IMR-90 (cell line): Measurements from ENCODE around the gene NUDT16. TPM values are rescaled to one million over a fixed set of nuclear protein-coding genes. Genes with fewer than 3 reads are reported as not detected.

Experiments used
- ATAC-seq: fragments of 200-7000 bp; cut with Tn5 transposase; 2 replicates; pipeline ENCODE4 v1.9.1; 2020; ENCODE audit warnings: low read depth, mild to moderate bottlenecking, moderate library complexity
- BruUV-seq: library from RNA; stranded (reverse); fragments of 400-500 nt; replicated peaks from 2 replicates; lab custom pipeline; 2021; lab: Mats Ljungman, UMichigan
- CTCF ChIA-PET: fragments of 300-600 bp; formaldehyde crosslinking; extraction: SDS; loops from one replicate; lab custom pipeline; 2021; ENCODE audit warnings: antibody characterized with exemption; lab: Yijun Ruan, JAX
- POLR2A ChIA-PET: fragments of 300-600 bp; sonication (Branson Sonifier 250); formaldehyde crosslinking; loops from one replicate; lab custom pipeline; 2022; ENCODE audit warnings: antibody characterized with exemption; ENCODE audit not compliant: unreplicated experiment; lab: Charles Lee
- DNase-seq: peaks from one replicate; pipeline ENCODE4 v3.0.0; 2013
- H2AFZ ChIP-seq: replicated peaks from 2 replicates; pipeline ENCODE3; 2013; ENCODE audit warnings: low read length, mild to moderate bottlenecking; ENCODE audit not compliant: poor library complexity
- H2AK5ac ChIP-seq: 2 replicates; pipeline ENCODE4 v1.6.1; 2013; ENCODE audit warnings: low read depth, low read length, inconsistent platforms
- H2AK9ac ChIP-seq: replicated peaks from 2 replicates; pipeline ENCODE3; 2013; ENCODE audit warnings: mild to moderate bottlenecking, low read depth, low read length, moderate library complexity; ENCODE audit not compliant: poor library complexity
- H2BK120ac ChIP-seq: 2 replicates; pipeline ENCODE4 v1.6.1; 2013; ENCODE audit warnings: low read depth, low read length, inconsistent platforms
- H2BK15ac ChIP-seq: 3 replicates; pipeline ENCODE4 v1.6.1; 2013; ENCODE audit warnings: low read depth, low read length, inconsistent platforms
- H2BK20ac ChIP-seq: 2 replicates; pipeline ENCODE4 v1.6.1; 2013; ENCODE audit warnings: low read depth, mild to moderate bottlenecking, inconsistent platforms, low read length, moderate library complexity
- H2BK5ac ChIP-seq: 2 replicates; pipeline ENCODE4 v1.6.1; 2013; ENCODE audit warnings: mild to moderate bottlenecking, low read depth, low read length, inconsistent platforms; ENCODE audit not compliant: poor library complexity, severe bottlenecking
- H3K14ac ChIP-seq: replicated peaks from 2 replicates; pipeline ENCODE4 v1.6.1; 2013; ENCODE audit warnings: low read depth, low read length, inconsistent platforms
- H3K18ac ChIP-seq: 2 replicates; pipeline ENCODE4 v1.6.1; 2013; ENCODE audit warnings: low read depth, low read length, control low read depth
- H3K23ac ChIP-seq: 2 replicates; pipeline ENCODE4 v1.6.1; 2013; ENCODE audit warnings: low read depth, low read length, inconsistent platforms
- H3K27ac ChIP-seq: 2 replicates; pipeline ENCODE4 v1.5.1; 2013; ENCODE audit warnings: mild to moderate bottlenecking, control low read depth, low read length; ENCODE audit not compliant: insufficient read depth
- H3K27me3 ChIP-seq: 2 replicates; pipeline ENCODE4 v1.6.1; 2013; ENCODE audit warnings: low read length; ENCODE audit not compliant: control insufficient read depth, insufficient read depth
- H3K36me3 ChIP-seq: 2 replicates; pipeline ENCODE4 v1.6.1; 2013; ENCODE audit warnings: low read length, mixed read lengths; ENCODE audit not compliant: control insufficient read depth, insufficient read depth
- H3K4ac ChIP-seq: 2 replicates; pipeline ENCODE4 v1.6.1; 2013; ENCODE audit warnings: low read depth, low read length, inconsistent platforms
- H3K4me1 ChIP-seq: 2 replicates; pipeline ENCODE4 v1.6.1; 2013; ENCODE audit warnings: low read length, mixed read lengths; ENCODE audit not compliant: control insufficient read depth, insufficient read depth
- H3K4me2 ChIP-seq: 2 replicates; pipeline ENCODE4 v1.6.1; 2013; ENCODE audit warnings: low read depth, mild to moderate bottlenecking, control low read depth, low read length, moderate library complexity
- H3K4me3 ChIP-seq: 2 replicates; pipeline ENCODE4 v1.5.1; 2013; ENCODE audit warnings: low read depth, mild to moderate bottlenecking, control low read depth, low read length, moderate library complexity; ENCODE audit not compliant: insufficient read depth
- H3K56ac ChIP-seq: 2 replicates; pipeline ENCODE4 v1.6.1; 2013; ENCODE audit warnings: low read length, inconsistent platforms; ENCODE audit not compliant: insufficient read depth; ENCODE audit errors: extremely low read depth
- H3K79me1 ChIP-seq, 2 experiments: 2 replicates each; pipeline ENCODE4 v1.6.1; 2013; ENCODE audit warnings: low read length in 2 of 2, inconsistent platforms in 1 of 2, low read depth in 1 of 2
- H3K9ac ChIP-seq: 2 replicates; pipeline ENCODE4 v1.6.1; 2013; ENCODE audit warnings: low read depth, low read length, control low read depth
- H3K9me1 ChIP-seq: 2 replicates; pipeline ENCODE4 v1.6.1; 2013; ENCODE audit warnings: low read length, inconsistent platforms; ENCODE audit not compliant: insufficient read depth
- H3K9me3 ChIP-seq: 2 replicates; pipeline ENCODE4 v1.6.1; 2013; ENCODE audit warnings: low read length; ENCODE audit not compliant: control insufficient read depth, insufficient read depth
- H4K20me1 ChIP-seq: 2 replicates; pipeline ENCODE4 v1.6.1; 2013; ENCODE audit warnings: low read length, inconsistent platforms; ENCODE audit not compliant: insufficient read depth
- H4K5ac ChIP-seq: 2 replicates; pipeline ENCODE4 v1.6.1; 2013; ENCODE audit warnings: mild to moderate bottlenecking, low read depth, low read length, control low read depth
- H4K8ac ChIP-seq, 2 experiments: 2 replicates each; pipeline ENCODE4 v1.6.1; 2013; ENCODE audit warnings: low read depth in 2 of 2, low read length in 2 of 2, control low read depth in 1 of 2, inconsistent platforms in 1 of 2
- H4K91ac ChIP-seq: 2 replicates; pipeline ENCODE4 v1.6.1; 2013; ENCODE audit warnings: low read depth, low read length, inconsistent platforms; ENCODE audit not compliant: insufficient read depth
- BHLHE40 ChIP-seq: fragments of 150-350 bp; IDR thresholded peaks from 2 replicates; pipeline ENCODE4 v1.6.1; 2016; ENCODE audit warnings: mild to moderate bottlenecking, low read depth, low read length
- CEBPB ChIP-seq: IDR thresholded peaks from 2 replicates; pipeline ENCODE4 v1.6.1; 2012; ENCODE audit warnings: low read depth, low read length, improper control_type of control experiment
- ELK1 ChIP-seq: fragments of 150-350 bp; IDR thresholded peaks from 2 replicates; pipeline ENCODE4 v1.6.1; 2016; ENCODE audit warnings: low read depth, mild to moderate bottlenecking, low read length, moderate library complexity, borderline replicate concordance
- FOS ChIP-seq: fragments of 150-350 bp; IDR thresholded peaks from 2 replicates; pipeline ENCODE4 v1.6.1; 2016; ENCODE audit warnings: low read depth, low read length
- MAFK ChIP-seq: IDR thresholded peaks from 2 replicates; pipeline ENCODE4 v1.6.1; 2012; ENCODE audit warnings: low read depth, low read length, improper control_type of control experiment
- MAZ ChIP-seq: IDR thresholded peaks from 2 replicates; pipeline ENCODE4 v1.6.1; 2012; ENCODE audit warnings: low read depth, mild to moderate bottlenecking, low read length, improper control_type of control experiment, moderate library complexity, borderline replicate concordance
- MXI1 ChIP-seq: IDR thresholded peaks from 2 replicates; pipeline ENCODE4 v1.6.1; 2012; ENCODE audit warnings: low read depth, mild to moderate bottlenecking, low read length, moderate library complexity, borderline replicate concordance
- NFE2L2 ChIP-seq: fragments of 150-350 bp; IDR thresholded peaks from 2 replicates; pipeline ENCODE4 v1.6.1; 2016; ENCODE audit warnings: low read depth, mild to moderate bottlenecking, low read length
- RAD21 ChIP-seq: IDR thresholded peaks from 2 replicates; pipeline ENCODE4 v1.6.1; 2012; ENCODE audit warnings: low read length, improper control_type of control experiment
- RCOR1 ChIP-seq: IDR thresholded peaks from 2 replicates; pipeline ENCODE4 v1.6.1; 2012; ENCODE audit warnings: mild to moderate bottlenecking, low read length, improper control_type of control experiment; ENCODE audit not compliant: insufficient replicate concordance
- dilution Hi-C: fragments of 300-500 bp; cut with HindIII; formaldehyde crosslinking; loops from one replicate; pipeline ENCODE4 v1.14.3; 2018; ENCODE audit warnings: low sequenced_read_pairs; ENCODE audit not compliant: unreplicated experiment
- in situ Hi-C: fragments of 300-500 bp; cut with MboI; formaldehyde crosslinking; loops from 3 replicates; pipeline ENCODE4 v1.14.3; 2019; ENCODE audit warnings: low sequenced_read_pairs, inconsistent platforms, mixed read lengths
- intact Hi-C: fragments of 100-400 bp; cut with micrococcal nuclease; formaldehyde crosslinking; loops from 2 replicates; pipeline ENCODE4 v1.10.0; 2022
- polyA plus RNA-seq, 3 experiments: library from polyadenylated mRNA; depleted of rRNA; stranded (reverse); fragments of >200 nt; gene quantifications; 2 replicates each; pipeline ENCODE4 v1.2.3, GENCODE V29; 2012; ENCODE audit warnings: low replicate concordance in 1 of 3
- total RNA-seq: library from RNA; depleted of rRNA; stranded (reverse); fragments of >200 nt; gene quantifications from 2 replicates; pipeline ENCODE4 v1.2.3, GENCODE V29; 2012
- TF ChIP-seq, protein P1 (sequence below): fragments of 150-350 bp; IDR thresholded peaks from 2 replicates; pipeline ENCODE4 v1.6.1; 2017; ENCODE audit warnings: mild to moderate bottlenecking, antibody characterized with exemption, low read length, low read depth

The NUDT16 gene
- total and polyA plus RNA-seq, 2 of the 4 experiments (the other 2 are of a cell fraction): 8.9 to 10.4 TPM

GRCh38 chr3:131394400-131394799 lies 12.8 kb downstream of the NUDT16 start:
- H4K91ac ChIP-seq: no peak overlapping the region
- H3K9me1 ChIP-seq: no peaks in the 10 kb centered on the region
- no peak overlapping the region for H3K4me2 ChIP-seq
- no peaks in the 10 kb centered on the region for H4K20me1 ChIP-seq
- no peak overlapping the region for H3K9ac ChIP-seq
- no peaks in the 10 kb centered on the region for H3K79me1 ChIP-seq
- no peak overlapping the region for H2AK9ac ChIP-seq
- H2AFZ ChIP-seq: no peak overlapping the region
- no peaks in the 10 kb centered on the region; the same call in 1 of the 2 replicates for H3K27me3 ChIP-seq
- H2BK120ac ChIP-seq: no peak overlapping the region
- no peaks in the 10 kb centered on the region for H3K36me3 ChIP-seq
- DNase-seq: no peak
- H3K18ac ChIP-seq: no peak overlapping the region
- H3K56ac ChIP-seq: no peak overlapping the region
- no peak overlapping the region for H4K5ac ChIP-seq
- no peak overlapping the region for H4K8ac ChIP-seq
- no peak overlapping the region for H2BK20ac ChIP-seq
- H3K4ac ChIP-seq: no peak overlapping the region
- H3K9me3 ChIP-seq: no peaks in the 10 kb centered on the region
- in situ Hi-C loops: no loop called here
- dilution Hi-C loops: no loop called here
- no peak for ATAC-seq
- no peak overlapping the region for H2BK5ac ChIP-seq
- no peaks in the 10 kb centered on the region for H3K4me1 ChIP-seq
- H2AK5ac ChIP-seq: no peak overlapping the region
- H3K27ac ChIP-seq: no peak overlapping the region
- ChIA-PET POLR2A (no interaction called here), CTCF (no interaction called here)
- intact Hi-C loops: no loop called here
- H3K4me3 ChIP-seq: no peak overlapping the region
- BruUV-seq: no TSS peak
- H3K23ac ChIP-seq: no peak overlapping the region
- TF ChIP-seq CEBPB (no peak), BHLHE40 (no peak), RCOR1 (no peak), FOS (no peak), ELK1 (no peak), RAD21 (no peak), NFE2L2 (no peak), MAZ (no peak), MAFK (no peak), MXI1 (no peak)
- TF ChIP-seq, protein P1, sequence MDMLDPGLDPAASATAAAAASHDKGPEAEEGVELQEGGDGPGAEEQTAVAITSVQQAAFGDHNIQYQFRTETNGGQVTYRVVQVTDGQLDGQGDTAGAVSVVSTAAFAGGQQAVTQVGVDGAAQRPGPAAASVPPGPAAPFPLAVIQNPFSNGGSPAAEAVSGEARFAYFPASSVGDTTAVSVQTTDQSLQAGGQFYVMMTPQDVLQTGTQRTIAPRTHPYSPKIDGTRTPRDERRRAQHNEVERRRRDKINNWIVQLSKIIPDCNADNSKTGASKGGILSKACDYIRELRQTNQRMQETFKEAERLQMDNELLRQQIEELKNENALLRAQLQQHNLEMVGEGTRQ: no peak
- no peak overlapping the region for H3K14ac ChIP-seq
- no peak overlapping the region for H2BK15ac ChIP-seq
